WTC11 (cell line): ENCODE results near the gene PAPOLA.

Experiments
- CTCF ChIP-seq: fragments of 200-600 bp; IDR thresholded peaks from 2 replicates; pipeline ENCODE4 v1.8.0; 2022; ENCODE audit warnings: antibody characterized with exemption
- FOXP4 ChIP-seq: sonication (generic); formaldehyde crosslinking; IDR thresholded peaks from 2 replicates; pipeline ENCODE4 v1.8.0; 2022; ENCODE audit warnings: mild to moderate bottlenecking, missing genetic modification reagents
- JUN ChIP-seq: sonication (generic); formaldehyde crosslinking; IDR thresholded peaks from 2 replicates; pipeline ENCODE4 v1.8.0; 2023; ENCODE audit warnings: mild to moderate bottlenecking, missing genetic modification reagents
- ZNF263 ChIP-seq: sonication (generic); formaldehyde crosslinking; IDR thresholded peaks from 2 replicates; pipeline ENCODE4 v1.8.1; 2022; ENCODE audit warnings: low read depth, mild to moderate bottlenecking, moderate library complexity, missing genetic modification reagents

DNA sequence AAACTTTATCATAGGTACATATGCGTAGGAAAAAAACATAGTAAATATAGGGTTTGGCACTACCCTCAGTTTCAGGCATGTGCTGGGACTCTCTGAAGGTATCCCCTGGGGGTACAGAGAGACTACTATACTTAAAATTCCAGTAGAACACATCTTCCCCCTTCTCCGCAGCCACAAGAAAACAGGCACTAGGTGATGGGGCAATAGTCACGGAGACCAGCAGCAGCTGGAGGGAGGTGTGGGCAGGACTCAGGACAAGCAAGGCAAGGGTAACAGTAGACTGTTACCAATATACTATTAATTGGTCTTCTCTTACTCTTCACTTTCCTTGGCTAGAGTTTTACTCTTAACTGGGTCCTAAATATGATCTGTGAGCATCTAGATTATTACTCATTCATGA lies 4.6 kb upstream of the PAPOLA start:
- TF ChIP-seq ZNF263 (no peak), FOXP4 (CRISPR knock-in tag) (no peak), JUN (no peak), CTCF (no peak)
